Measurements from ENCODE around the gene SLC7A1.

DNA sequence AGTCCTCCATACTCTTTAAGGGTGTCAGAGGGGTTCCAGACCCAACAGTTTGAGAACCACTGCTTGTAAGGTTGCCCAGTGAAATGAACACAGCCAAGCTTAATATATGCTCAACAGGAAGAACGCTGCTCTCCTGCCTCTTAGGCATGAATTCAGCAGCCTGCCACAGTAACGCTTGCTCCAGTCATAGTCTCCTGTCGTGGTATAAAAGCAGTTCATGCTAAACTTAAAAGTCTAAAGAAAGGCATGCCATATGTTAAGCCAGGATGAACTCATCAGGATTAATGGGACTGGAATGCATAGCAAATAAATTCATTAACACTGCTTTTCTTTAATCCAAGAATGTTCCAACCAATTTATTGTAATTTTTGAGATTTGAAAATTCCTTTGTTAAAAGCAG is 38.7 kb downstream of the SLC7A1 start:
- TF ChIP-seq POLR2AphosphoS5 (IDR thresholded peaks at IDR 0.05) = no peak
- TF ChIP-seq, protein P1, sequence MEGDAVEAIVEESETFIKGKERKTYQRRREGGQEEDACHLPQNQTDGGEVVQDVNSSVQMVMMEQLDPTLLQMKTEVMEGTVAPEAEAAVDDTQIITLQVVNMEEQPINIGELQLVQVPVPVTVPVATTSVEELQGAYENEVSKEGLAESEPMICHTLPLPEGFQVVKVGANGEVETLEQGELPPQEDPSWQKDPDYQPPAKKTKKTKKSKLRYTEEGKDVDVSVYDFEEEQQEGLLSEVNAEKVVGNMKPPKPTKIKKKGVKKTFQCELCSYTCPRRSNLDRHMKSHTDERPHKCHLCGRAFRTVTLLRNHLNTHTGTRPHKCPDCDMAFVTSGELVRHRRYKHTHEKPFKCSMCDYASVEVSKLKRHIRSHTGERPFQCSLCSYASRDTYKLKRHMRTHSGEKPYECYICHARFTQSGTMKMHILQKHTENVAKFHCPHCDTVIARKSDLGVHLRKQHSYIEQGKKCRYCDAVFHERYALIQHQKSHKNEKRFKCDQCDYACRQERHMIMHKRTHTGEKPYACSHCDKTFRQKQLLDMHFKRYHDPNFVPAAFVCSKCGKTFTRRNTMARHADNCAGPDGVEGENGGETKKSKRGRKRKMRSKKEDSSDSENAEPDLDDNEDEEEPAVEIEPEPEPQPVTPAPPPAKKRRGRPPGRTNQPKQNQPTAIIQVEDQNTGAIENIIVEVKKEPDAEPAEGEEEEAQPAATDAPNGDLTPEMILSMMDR (IDR thresholded peaks at IDR 0.05) = no peak

Measured in suprapubic skin (tissue), 3 donors.